BJ (cell line): ENCODE data around the gene CRACR2B. TPM values are rescaled to one million over a fixed set of nuclear protein-coding genes. Genes with fewer than 3 reads are reported as not detected.

ENCODE experiments used
- CTCF ChIA-PET: fragments of 350-600 bp; formaldehyde crosslinking; extraction: SDS; loops from one replicate; lab custom pipeline; 2021; ENCODE audit warnings: antibody characterized with exemption, inconsistent platforms; lab: Yijun Ruan, JAX
- POLR2A ChIA-PET: fragments of 300-600 bp; sonication (Branson Sonifier 250); formaldehyde crosslinking; extraction: SDS; loops from one replicate; lab custom pipeline; 2021; ENCODE audit warnings: antibody characterized with exemption; lab: Charles Lee
- DNase-seq: peaks from one replicate; pipeline ENCODE4 v3.0.0-alpha.2; 2011; ENCODE audit warnings: low read depth
- H3K27me3 ChIP-seq: 2 replicates; pipeline ENCODE4 v1.6.0; 2011; ENCODE audit warnings: low read length; ENCODE audit not compliant: control insufficient read depth, insufficient read depth
- H3K36me3 ChIP-seq: 2 replicates; pipeline ENCODE4 v1.5.1; 2011; ENCODE audit warnings: low read length; ENCODE audit not compliant: control insufficient read depth, insufficient read depth
- H3K4me3 ChIP-seq: 2 replicates; pipeline ENCODE4 v1.5.1; 2011; ENCODE audit warnings: low read depth, mild to moderate bottlenecking, control low read depth, low read length
- polyA plus RNA-seq: library from polyadenylated mRNA; depleted of rRNA; stranded (reverse); fragments of >200 nt; gene quantifications from 2 replicates; pipeline ENCODE4 v1.2.3, GENCODE V29; 2011
- TF ChIP-seq, protein P1 (sequence below): IDR thresholded peaks from 2 replicates; pipeline ENCODE4 v1.5.1; 2011; ENCODE audit warnings: low read depth, mild to moderate bottlenecking, control low read depth, inconsistent platforms, low read length, moderate library complexity; ENCODE audit not compliant: insufficient read depth

Gene CRACR2B
- polyA plus RNA-seq, 1 experiment = 0.16 TPM

DNA sequence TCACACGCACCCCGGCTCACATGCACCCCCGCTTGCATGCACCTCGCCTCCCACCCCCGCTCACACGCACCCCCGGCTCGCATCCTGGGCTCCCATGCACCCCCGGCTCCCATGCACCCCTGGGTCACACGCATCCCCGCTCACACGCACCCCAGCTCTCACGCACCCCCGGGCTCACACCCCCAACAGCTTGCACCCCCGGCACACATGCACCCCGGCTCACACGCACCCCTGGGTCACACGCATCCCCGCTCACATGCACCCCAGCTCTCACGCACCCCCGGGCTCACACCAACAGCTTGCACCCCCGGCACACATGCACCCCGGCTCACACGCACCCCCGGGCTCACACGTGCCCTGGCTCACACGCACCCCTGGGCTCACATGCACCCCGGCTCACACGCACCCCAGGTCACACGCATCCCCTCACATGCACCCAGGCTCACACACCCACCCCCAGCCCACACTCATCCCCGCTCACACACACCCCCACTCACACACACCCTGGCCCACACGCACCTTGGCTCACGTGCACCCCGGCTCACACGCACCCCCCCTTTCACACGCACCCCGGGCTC lies 31.1 kb downstream of the CRACR2B start:
- Histone ChIP-seq H3K36me3 (peaks cover 9% of the 10 kb centered on the region), H3K27me3 (no peaks in the 10 kb centered on the region), H3K4me3 (no peak overlapping the region)
- POLR2A ChIA-PET = no interaction called here
- CTCF ChIA-PET = interaction anchor here (1.0 to 1.8 kb wide), 3 partner anchors 10 to 193 kb away, joined by 3 to 10 read pairs (median 5); no protein-coding TSS in a partner anchor
- no peak for DNase-seq
- TF ChIP-seq, protein P1, sequence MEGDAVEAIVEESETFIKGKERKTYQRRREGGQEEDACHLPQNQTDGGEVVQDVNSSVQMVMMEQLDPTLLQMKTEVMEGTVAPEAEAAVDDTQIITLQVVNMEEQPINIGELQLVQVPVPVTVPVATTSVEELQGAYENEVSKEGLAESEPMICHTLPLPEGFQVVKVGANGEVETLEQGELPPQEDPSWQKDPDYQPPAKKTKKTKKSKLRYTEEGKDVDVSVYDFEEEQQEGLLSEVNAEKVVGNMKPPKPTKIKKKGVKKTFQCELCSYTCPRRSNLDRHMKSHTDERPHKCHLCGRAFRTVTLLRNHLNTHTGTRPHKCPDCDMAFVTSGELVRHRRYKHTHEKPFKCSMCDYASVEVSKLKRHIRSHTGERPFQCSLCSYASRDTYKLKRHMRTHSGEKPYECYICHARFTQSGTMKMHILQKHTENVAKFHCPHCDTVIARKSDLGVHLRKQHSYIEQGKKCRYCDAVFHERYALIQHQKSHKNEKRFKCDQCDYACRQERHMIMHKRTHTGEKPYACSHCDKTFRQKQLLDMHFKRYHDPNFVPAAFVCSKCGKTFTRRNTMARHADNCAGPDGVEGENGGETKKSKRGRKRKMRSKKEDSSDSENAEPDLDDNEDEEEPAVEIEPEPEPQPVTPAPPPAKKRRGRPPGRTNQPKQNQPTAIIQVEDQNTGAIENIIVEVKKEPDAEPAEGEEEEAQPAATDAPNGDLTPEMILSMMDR = no peak

DNA sequence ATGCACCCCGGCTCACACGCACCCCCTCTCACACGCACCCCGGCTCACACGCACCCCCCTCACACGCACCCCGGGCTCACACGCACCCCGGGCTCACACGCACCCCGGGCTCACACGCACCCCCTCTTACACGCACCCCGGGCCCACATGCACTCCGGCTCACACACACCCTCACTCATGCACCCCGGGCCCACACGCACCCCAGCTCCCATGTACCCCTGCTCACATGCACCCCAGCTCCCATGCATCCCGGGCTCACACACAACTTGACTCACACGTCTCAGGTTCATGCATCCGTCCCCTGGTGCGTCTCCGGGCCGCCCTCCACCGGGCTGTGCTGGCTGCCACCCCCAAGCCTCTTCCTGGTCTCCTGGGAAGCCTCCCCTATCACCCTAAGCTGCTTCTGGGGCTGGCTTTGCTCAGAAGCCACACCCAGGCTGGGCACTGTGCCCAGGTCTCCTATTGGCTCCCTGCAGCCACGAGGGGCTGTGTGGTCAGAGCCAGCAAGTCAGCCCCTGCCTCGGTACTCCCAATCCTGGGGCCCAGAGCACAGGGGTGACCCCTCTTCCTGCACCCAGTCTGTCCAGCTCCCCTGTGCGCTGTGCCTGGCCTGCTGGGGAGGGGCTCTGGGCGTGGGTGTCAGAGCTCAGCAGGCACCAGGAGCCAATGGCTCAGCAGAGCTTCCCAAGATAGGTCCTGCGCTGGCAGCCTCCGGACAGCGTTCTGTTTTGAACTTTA lies 31.8 kb downstream of the CRACR2B start:
- H3K27me3 ChIP-seq = no peaks in the 10 kb centered on the region
- H3K4me3 ChIP-seq = no peak overlapping the region
- TF ChIP-seq, protein P1 = no peak
- CTCF ChIA-PET = interaction anchor here (1.0 to 1.8 kb wide), 4 partner anchors 11 to 192 kb away, joined by 3 to 10 read pairs (median 4); no protein-coding TSS in a partner anchor
- peaks cover 14% of the 10 kb centered on the region for H3K36me3 ChIP-seq
- POLR2A ChIA-PET = no interaction called here
- DNase-seq = no peak

DNA sequence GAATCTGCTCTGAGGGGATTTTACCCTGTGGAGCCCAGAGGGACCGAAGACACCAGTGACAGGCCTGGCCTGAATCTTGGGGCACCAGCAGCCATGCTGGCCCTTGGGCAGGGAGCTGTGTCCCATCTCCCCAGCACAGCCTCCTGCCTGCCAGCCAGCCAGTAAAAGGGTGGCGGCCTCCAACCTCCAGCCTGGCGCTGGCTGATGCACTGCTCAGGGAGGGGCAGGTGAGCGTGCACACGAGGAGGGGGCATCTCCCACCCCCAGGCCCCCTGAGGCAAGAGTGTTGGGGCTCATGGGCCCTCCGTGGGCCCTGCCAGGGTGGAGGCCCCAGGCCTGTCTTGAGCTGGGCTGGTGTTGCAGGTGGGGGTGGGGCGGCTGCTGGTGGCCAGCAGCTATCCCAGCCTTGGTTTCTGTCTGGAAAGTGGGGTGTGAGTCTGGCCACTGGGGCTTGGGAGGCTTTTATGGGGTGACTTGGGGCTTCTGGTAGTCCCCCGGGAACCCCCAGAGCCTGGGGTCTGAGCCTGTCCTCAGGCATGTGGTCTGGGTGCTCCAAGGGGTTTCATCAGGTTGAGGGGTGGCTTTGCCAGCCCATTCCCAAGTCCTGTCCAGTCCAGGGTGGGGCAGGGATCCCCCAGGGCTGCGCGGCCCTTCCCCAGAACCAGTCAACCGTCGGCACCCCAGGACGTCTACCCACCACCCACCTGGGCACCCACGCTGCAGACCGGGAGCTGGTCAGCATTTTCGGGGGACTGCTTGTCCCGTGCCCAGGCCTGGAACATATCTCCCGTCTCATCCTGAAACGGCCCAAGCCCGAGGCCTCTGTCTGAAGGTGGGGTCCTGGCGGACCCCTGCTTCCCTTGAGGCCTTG lies 32.8 kb downstream of the CRACR2B start:
- no peak for DNase-seq
- Histone ChIP-seq H3K27me3 (no peaks in the 10 kb centered on the region), H3K4me3 (no peak overlapping the region), H3K36me3 (peaks cover 16% of the 10 kb centered on the region)
- ChIA-PET POLR2A (no interaction called here), CTCF (interaction anchor here (0.9 to 1.8 kb wide), 4 partner anchors 10 to 16 kb away, joined by 3 to 10 read pairs (median 4); no protein-coding TSS in a partner anchor)
- TF ChIP-seq, protein P1 = no peak

DNA sequence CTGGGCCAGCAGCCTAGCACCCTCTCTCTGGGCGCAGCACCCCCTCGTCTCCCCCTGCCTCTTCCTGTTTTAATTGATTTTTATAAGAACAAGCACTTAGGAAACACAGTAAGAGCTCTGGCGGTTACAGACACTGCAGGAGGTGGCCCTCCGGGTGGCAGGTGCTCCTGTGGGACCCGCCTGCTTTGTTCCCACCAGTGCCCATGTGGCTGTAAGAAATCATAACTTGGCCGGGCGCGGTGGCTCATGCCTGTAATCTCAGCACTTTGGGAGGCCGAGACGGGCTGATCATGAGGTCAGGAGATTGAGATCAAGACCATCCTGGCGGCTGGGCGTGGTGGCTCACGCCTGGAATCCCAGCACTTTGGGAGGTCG lies 33.4 kb downstream of the CRACR2B start:
- POLR2A ChIA-PET = no interaction called here
- CTCF ChIA-PET = interaction anchor here (1.5 kb wide), 1 partner anchor 17 kb away, joined by 4 read pairs; no protein-coding TSS in a partner anchor

More for the DNA sequence above, 33.4 kb downstream of the CRACR2B start:
- TF ChIP-seq, protein P1 = no peak
- DNase-seq = no peak
- H3K36me3 ChIP-seq = peaks cover 18% of the 10 kb centered on the region
- no peak overlapping the region for H3K4me3 ChIP-seq
- H3K27me3 ChIP-seq = no peaks in the 10 kb centered on the region
